ENCODE measurements around the gene MDM2. TPM values are rescaled to one million over a fixed set of nuclear protein-coding genes. Genes with fewer than 3 reads are reported as not detected.
"Not testable (repeated sequence)": the region's sequence is repeated elsewhere in the genome, so short reads cannot be mapped to it uniquely, and the experiment has no call there.

MDM2 gene
- polyA plus RNA-seq, 1 donor from 2014 or later = 19.6 TPM

GRCh38 chr12:68792952-68793351 is 15.0 kb upstream of the MDM2 start:
- Mint-ChIP-seq H3K4me1 (peaks cover 2 to 8% (median 7%) of the 10 kb centered on the region in 3 donors), H3K4me3 (no peak overlapping the region), H3K27me3 (no peaks in the 10 kb centered on the region), H3K27ac (no peak overlapping the region), H3K9me3 (no peaks in the 10 kb centered on the region), H3K36me3 (no peaks in the 10 kb centered on the region)

- no peak overlapping the region for H3K27ac Mint-ChIP-seq
- H3K27me3 Mint-ChIP-seq = no peaks in the 10 kb centered on the region
- H3K9me3 Mint-ChIP-seq = no peaks in the 10 kb centered on the region
- H3K36me3 Mint-ChIP-seq = no peaks in the 10 kb centered on the region
- H3K4me3 Mint-ChIP-seq = no peak overlapping the region
- H3K4me1 Mint-ChIP-seq = peaks cover 0 to 7% (median 6%) of the 10 kb centered on the region in 3 donors
Observed at GRCh38 chr12:68793436-68793835, 14.5 kb upstream of the MDM2 start.

- Mint-ChIP-seq H3K36me3 (no peaks in the 10 kb centered on the region), H3K27me3 (no peaks in the 10 kb centered on the region), H3K9me3 (no peaks in the 10 kb centered on the region), H3K4me3 (no peak overlapping the region), H3K27ac (no peak overlapping the region), H3K4me1 (peaks cover 0 to 7% (median 5%) of the 10 kb centered on the region in 3 donors)
Observed at GRCh38 chr12:68793975-68794652, 13.9 kb upstream of the MDM2 start.

- Mint-ChIP-seq H3K4me3 (no peak overlapping the region), H3K9me3 (no peaks in the 10 kb centered on the region), H3K27me3 (no peaks in the 10 kb centered on the region), H3K36me3 (no peaks in the 10 kb centered on the region), H3K4me1 (peaks cover 0 to 7% (median 4%) of the 10 kb centered on the region in 3 donors), H3K27ac (no peak overlapping the region)
Observed at GRCh38 chr12:68794653-68795251, 13.2 kb upstream of the MDM2 start.

- Mint-ChIP-seq H3K27ac (no peak overlapping the region), H3K4me3 (no peak overlapping the region), H3K4me1 (peaks cover 0 to 7% (median 1%) of the 10 kb centered on the region in 3 donors), H3K9me3 (no peaks in the 10 kb centered on the region), H3K27me3 (no peaks in the 10 kb centered on the region), H3K36me3 (no peaks in the 10 kb centered on the region)
Observed at GRCh38 chr12:68796399-68796798, 11.6 kb upstream of the MDM2 start.

GRCh38 chr12:68798882-68799234 is 9.1 kb upstream of the MDM2 start:
- H3K4me3 Mint-ChIP-seq = no peak overlapping the region
- H3K4me1 Mint-ChIP-seq = no peaks in the 10 kb centered on the region
- H3K27me3 Mint-ChIP-seq = no peaks in the 10 kb centered on the region
- no peaks in the 10 kb centered on the region for H3K36me3 Mint-ChIP-seq
- no peak overlapping the region for H3K27ac Mint-ChIP-seq
- no peaks in the 10 kb centered on the region for H3K9me3 Mint-ChIP-seq

- H3K4me1 Mint-ChIP-seq = no peaks in the 10 kb centered on the region
- H3K36me3 Mint-ChIP-seq = no peaks in the 10 kb centered on the region
- no peaks in the 10 kb centered on the region for H3K27me3 Mint-ChIP-seq
- H3K27ac Mint-ChIP-seq = no peak overlapping the region
- no peak overlapping the region for H3K4me3 Mint-ChIP-seq
- H3K9me3 Mint-ChIP-seq = no peaks in the 10 kb centered on the region
Observed at GRCh38 chr12:68800294-68800693, 7.7 kb upstream of the MDM2 start.

GRCh38 chr12:68801124-68801523 is 6.9 kb upstream of the MDM2 start:
- not testable (repeated sequence) for H3K36me3 Mint-ChIP-seq, H3K9me3 Mint-ChIP-seq, H3K27me3 Mint-ChIP-seq, H3K27ac Mint-ChIP-seq, H3K4me3 Mint-ChIP-seq, H3K4me1 Mint-ChIP-seq

- not testable (repeated sequence) for H3K4me1 Mint-ChIP-seq, H3K36me3 Mint-ChIP-seq, H3K27ac Mint-ChIP-seq, H3K27me3 Mint-ChIP-seq, H3K9me3 Mint-ChIP-seq
- peak overlapping the region in 1 of 4 donors; percentile 12 for H3K4me3 Mint-ChIP-seq
Observed at GRCh38 chr12:68802372-68802745, 5.6 kb upstream of the MDM2 start.

- not testable (repeated sequence) for H3K27me3 Mint-ChIP-seq, H3K4me1 Mint-ChIP-seq, H3K27ac Mint-ChIP-seq, H3K36me3 Mint-ChIP-seq, H3K9me3 Mint-ChIP-seq, H3K4me3 Mint-ChIP-seq
Observed at GRCh38 chr12:68802911-68803651, 4.9 kb upstream of the MDM2 start.

GRCh38 chr12:68803948-68804656 is 3.9 kb upstream of the MDM2 start:
- Mint-ChIP-seq H3K36me3 (no peaks in the 10 kb centered on the region), H3K9me3 (no peaks in the 10 kb centered on the region), H3K4me1 (peaks cover 0 to 11% (median 3%) of the 10 kb centered on the region in 3 donors), H3K4me3 (peak overlapping the region in 2 of 4 donors; percentile 24 to 52), H3K27me3 (no peaks in the 10 kb centered on the region), H3K27ac (peak overlapping the region in 2 of 3 donors; percentile 15 to 23)

GRCh38 chr12:68804657-68805591 is 3.1 kb upstream of the MDM2 start:
- H3K9me3 Mint-ChIP-seq = no peaks in the 10 kb centered on the region
- H3K27ac Mint-ChIP-seq = peak overlapping the region in 2 of 3 donors; percentile 18 to 23
- H3K36me3 Mint-ChIP-seq = no peaks in the 10 kb centered on the region
- H3K27me3 Mint-ChIP-seq = no peaks in the 10 kb centered on the region
- peak overlapping the region in 2 of 4 donors; percentile 24 to 52 for H3K4me3 Mint-ChIP-seq
- peaks cover 2 to 11% (median 3%) of the 10 kb centered on the region in 3 donors for H3K4me1 Mint-ChIP-seq

- H3K36me3 Mint-ChIP-seq = no peaks in the 10 kb centered on the region
- H3K27ac Mint-ChIP-seq = peak overlapping the region in 1 of 3 donors; percentile 18
- no peaks in the 10 kb centered on the region for H3K27me3 Mint-ChIP-seq
- H3K4me3 Mint-ChIP-seq = peak overlapping the region in 1 of 4 donors; percentile 52
- no peaks in the 10 kb centered on the region for H3K9me3 Mint-ChIP-seq
- peaks cover 2 to 11% (median 3%) of the 10 kb centered on the region in 3 donors for H3K4me1 Mint-ChIP-seq
Observed at GRCh38 chr12:68805592-68806120, 2.3 kb upstream of the MDM2 start.
